ENCODE results near the gene PPP1R16B. TPM values are rescaled to one million over a fixed set of nuclear protein-coding genes. Genes with fewer than 3 reads are reported as not detected.

The PPP1R16B gene
- total and polyA plus RNA-seq, 3 donors from 2014 or later = 1.2 to 3.7 (median 1.3) TPM

DNA sequence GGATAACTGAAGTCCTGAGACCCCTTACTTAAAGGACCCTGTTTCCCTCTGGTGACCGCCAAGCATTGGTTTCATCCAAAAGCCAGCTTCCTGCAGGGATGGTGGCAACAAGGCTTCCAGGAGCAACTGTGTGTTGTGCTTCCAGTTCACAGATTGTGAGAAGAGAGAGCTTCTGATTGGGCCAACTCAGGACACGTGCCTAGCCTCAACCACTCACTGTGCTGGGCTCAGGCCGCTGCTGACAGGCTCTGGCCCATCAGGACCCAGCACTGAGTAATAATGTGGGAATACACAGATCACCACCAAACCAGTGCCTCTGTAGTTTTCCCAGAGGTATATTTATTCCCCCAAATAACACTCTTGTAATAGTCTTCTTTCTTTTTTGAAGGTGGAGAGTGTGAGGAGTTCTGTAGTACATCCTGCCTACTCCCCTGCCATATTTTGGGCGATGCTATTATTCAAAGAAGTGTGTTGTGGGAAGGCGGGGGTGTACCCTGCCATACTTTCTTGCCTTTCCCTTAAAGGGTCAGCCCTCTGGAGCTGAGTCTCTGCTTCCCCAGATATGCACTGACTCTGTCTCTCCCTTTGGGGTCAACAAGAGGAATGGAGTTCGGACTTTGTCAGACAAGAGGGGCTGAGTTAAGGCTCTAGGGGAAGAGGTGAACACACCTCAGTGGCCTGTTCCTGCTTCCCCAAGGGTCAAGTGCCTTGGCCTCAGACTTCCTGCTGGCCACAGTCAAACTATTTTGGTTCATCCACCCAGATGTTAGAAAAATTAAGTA is 23.2 kb downstream of the PPP1R16B start:
- 86 to 92% methylated on average over 6 of the region's 6 CpGs for WGBS, 2 donors
- intact Hi-C loops (cut with DNase I; ENCODE audit: low total_unique reads) = no loop called here
- no peak for TF ChIP-seq POLR2A (IDR thresholded peaks at IDR 0.05)
- TF ChIP-seq, protein P1, sequence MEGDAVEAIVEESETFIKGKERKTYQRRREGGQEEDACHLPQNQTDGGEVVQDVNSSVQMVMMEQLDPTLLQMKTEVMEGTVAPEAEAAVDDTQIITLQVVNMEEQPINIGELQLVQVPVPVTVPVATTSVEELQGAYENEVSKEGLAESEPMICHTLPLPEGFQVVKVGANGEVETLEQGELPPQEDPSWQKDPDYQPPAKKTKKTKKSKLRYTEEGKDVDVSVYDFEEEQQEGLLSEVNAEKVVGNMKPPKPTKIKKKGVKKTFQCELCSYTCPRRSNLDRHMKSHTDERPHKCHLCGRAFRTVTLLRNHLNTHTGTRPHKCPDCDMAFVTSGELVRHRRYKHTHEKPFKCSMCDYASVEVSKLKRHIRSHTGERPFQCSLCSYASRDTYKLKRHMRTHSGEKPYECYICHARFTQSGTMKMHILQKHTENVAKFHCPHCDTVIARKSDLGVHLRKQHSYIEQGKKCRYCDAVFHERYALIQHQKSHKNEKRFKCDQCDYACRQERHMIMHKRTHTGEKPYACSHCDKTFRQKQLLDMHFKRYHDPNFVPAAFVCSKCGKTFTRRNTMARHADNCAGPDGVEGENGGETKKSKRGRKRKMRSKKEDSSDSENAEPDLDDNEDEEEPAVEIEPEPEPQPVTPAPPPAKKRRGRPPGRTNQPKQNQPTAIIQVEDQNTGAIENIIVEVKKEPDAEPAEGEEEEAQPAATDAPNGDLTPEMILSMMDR (IDR thresholded peaks at IDR 0.05) = no peak

DNA sequence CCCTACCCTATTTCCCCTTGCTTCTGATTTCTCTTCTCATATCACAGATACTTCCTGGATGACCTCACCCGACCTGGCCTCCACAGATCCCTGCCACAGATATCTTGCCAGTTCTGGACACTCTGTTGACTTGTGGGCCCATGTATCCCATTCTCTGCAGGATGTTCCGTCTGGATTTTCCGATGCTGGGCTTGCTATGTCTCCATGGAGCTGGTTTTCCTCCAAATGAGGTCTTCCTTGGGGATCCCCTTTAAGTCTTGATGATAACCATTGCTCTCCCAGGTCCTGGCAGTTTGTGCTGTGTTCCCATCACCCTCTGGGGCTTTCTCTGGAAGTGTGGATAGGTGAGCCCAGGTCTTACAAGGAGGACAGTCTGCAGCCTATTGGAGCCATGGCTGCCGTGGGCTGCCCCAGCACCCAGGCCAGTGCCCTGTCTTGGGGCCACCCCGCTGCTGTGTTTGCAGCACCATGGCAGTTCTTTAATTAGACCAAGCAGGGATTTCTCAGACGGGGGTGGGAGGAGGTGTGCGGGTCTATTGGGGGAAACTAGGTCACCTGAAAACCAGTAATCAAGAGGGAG is 23.9 kb downstream of the PPP1R16B start:
- WGBS, 2 donors = 74 to 94% methylated on average over 6 to 7 of the region's 7 CpGs
- H3K9me3 ChIP-seq = no peaks in the 10 kb centered on the region
- H3K4me3 ChIP-seq = no peak overlapping the region
- no peaks in the 10 kb centered on the region for H3K27me3 ChIP-seq
- DNase-seq = no peak
- no peak overlapping the region for H3K27ac ChIP-seq
- TF ChIP-seq, protein P1 (IDR thresholded peaks at IDR 0.05) = no peak
- TF ChIP-seq POLR2A (IDR thresholded peaks at IDR 0.05) = no peak
- intact Hi-C loops (cut with DNase I; ENCODE audit: low total_unique reads) = no loop called here
- H3K36me3 ChIP-seq (ENCODE audit: low read depth, missing control alignments) = no peaks in the 10 kb centered on the region
- no peaks in the 10 kb centered on the region for H3K4me1 ChIP-seq

More for the DNA sequence above, 23.2 kb downstream of the PPP1R16B start:
- no peak for DNase-seq
- H3K36me3 ChIP-seq (ENCODE audit: low read depth, missing control alignments) = no peaks in the 10 kb centered on the region
- no peak overlapping the region for H3K4me3 ChIP-seq
- no peaks in the 10 kb centered on the region for H3K9me3 ChIP-seq
- no peak overlapping the region for H3K27ac ChIP-seq
- H3K4me1 ChIP-seq = no peaks in the 10 kb centered on the region
- no peaks in the 10 kb centered on the region for H3K27me3 ChIP-seq

DNA sequence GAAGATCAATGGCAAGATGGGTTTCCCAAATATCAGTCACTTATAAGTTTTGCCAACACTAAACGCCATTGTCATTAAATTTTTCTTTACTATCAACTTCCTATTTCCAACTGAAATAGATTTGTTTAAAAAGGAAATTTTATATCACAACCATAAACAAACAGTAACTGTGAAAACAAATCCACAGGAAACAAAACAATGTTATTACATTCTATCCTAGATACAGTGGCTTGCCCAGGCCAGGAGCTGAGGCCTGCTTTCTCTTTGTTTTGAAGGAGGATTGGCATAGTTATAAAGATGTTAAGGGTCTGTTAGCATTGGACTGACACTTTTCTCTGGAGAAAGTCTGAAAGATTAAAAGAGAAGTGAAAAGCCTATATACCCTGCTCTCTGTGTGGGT is 24.9 kb downstream of the PPP1R16B start:
- intact Hi-C loops (cut with DNase I; ENCODE audit: low total_unique reads) = no loop called here
- Histone ChIP-seq H3K4me3 (no peak overlapping the region), H3K9me3 (no peaks in the 10 kb centered on the region), H3K27me3 (no peaks in the 10 kb centered on the region), H3K36me3 (ENCODE audit: low read depth, missing control alignments) (no peaks in the 10 kb centered on the region), H3K4me1 (no peaks in the 10 kb centered on the region), H3K27ac (no peak overlapping the region)
- DNase-seq = no peak
- TF ChIP-seq POLR2A (IDR thresholded peaks at IDR 0.05) = no peak
- TF ChIP-seq, protein P1 (IDR thresholded peaks at IDR 0.05) = no peak
- WGBS, 2 donors = 88% methylated on average over 1 of the region's 1 CpG

DNA sequence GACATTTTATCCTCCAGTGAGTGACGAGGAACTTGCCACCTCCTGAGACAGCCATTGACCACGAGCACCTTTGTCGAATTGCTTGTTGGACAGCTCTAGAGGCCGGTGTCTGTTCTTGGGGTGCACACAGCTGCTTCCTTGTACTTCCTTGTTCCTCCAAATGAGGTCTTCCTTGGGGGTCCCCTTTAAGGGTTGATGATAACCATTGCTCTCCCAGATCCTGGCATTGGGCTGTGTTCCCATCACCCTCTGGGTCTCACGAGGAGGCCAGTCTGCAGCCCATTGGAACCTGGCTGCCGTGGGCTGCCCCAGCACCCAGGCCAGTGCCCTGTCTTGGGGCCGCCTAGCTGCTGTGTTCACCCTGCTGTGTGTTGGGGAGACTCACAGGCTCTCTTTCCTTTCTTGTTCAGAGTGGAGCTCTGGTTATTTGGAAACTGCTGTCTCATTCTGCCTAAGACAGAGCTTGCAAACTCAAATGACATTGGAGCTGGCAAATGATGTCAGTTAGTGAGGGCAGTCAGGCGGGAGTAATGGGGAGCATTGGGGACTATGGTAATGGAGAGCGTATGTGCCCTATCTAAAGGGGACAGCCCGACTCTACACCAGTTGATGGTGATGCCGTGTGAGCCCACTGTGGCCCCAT is 25.7 kb downstream of the PPP1R16B start:
- no peak overlapping the region for H3K4me3 ChIP-seq
- 89 to 91% methylated on average over 10 to 11 of the region's 11 CpGs for WGBS, 2 donors

More for the DNA sequence above, 25.7 kb downstream of the PPP1R16B start:
- H3K36me3 ChIP-seq (ENCODE audit: low read depth, missing control alignments) = no peaks in the 10 kb centered on the region
- intact Hi-C loops (cut with DNase I; ENCODE audit: low total_unique reads) = no loop called here
- no peaks in the 10 kb centered on the region for H3K27me3 ChIP-seq
- no peak overlapping the region for H3K27ac ChIP-seq
- TF ChIP-seq POLR2A (IDR thresholded peaks at IDR 0.05) = no peak
- TF ChIP-seq, protein P1 (IDR thresholded peaks at IDR 0.05) = no peak
- no peak for DNase-seq
- H3K9me3 ChIP-seq = no peaks in the 10 kb centered on the region
- no peaks in the 10 kb centered on the region for H3K4me1 ChIP-seq
